ENCODE data around the gene CD84. TPM values are rescaled to one million over a fixed set of nuclear protein-coding genes. Genes with fewer than 3 reads are reported as not detected.

CD84 gene
- polyA plus RNA-seq, 1 donor (not counting 4 experiments of a cell fraction or from before 2014, with no cell fraction given): not detected

GRCh38 chr1:160608941-160609340 is 29.6 kb upstream of the CD84 start:
- DNase-seq (ENCODE audit: low read depth, low spot score): no peak
- Histone ChIP-seq H3K9ac (ENCODE audit: control insufficient read depth, extremely low read depth, insufficient read depth, low read length) (no peak overlapping the region), H3K4me2 (ENCODE audit: control insufficient read depth, extremely low read depth, insufficient read depth, low read depth, low read length) (no peak overlapping the region), H3K79me2 (ENCODE audit: control insufficient read depth, insufficient read depth, low read length) (no peaks in the 10 kb centered on the region), H3K27ac (ENCODE audit: control insufficient read depth, insufficient read depth, low read length) (no peak overlapping the region), H3K4me3 (ENCODE audit: control insufficient read depth in 2 of 3, extremely low read depth in 1 of 3, insufficient read depth in 2 of 3, low read depth in 1 of 3, low read length in 3 of 3) (no peak overlapping the region), H3K27me3 (ENCODE audit: control insufficient read depth, extremely low read depth, insufficient read depth, low read length) (peaks cover 19% of the 10 kb centered on the region), H3K4me1 (ENCODE audit: control insufficient read depth, extremely low read depth, insufficient read depth, low read length) (no peaks in the 10 kb centered on the region), H3K9me1 (ENCODE audit: control insufficient read depth, extremely low read depth, insufficient read depth, low read length) (no peaks in the 10 kb centered on the region), H3K36me3 (ENCODE audit: control insufficient read depth in 2 of 2, extremely low read depth in 1 of 2, insufficient read depth in 2 of 2, low read length in 2 of 2) (no peaks in the 10 kb centered on the region), H4K20me1 (ENCODE audit: control insufficient read depth, extremely low read depth, insufficient read depth, low read length) (no peaks in the 10 kb centered on the region), H2AFZ (ENCODE audit: control insufficient read depth, low read length) (no peak overlapping the region), H3K9me3 (ENCODE audit: control insufficient read depth, low read depth, low read length) (no peaks in the 10 kb centered on the region)
- TF ChIP-seq EZH2 (IDR thresholded peaks at IDR 0.05; ENCODE audit: low read length): no peak
- TF ChIP-seq, protein P1, sequence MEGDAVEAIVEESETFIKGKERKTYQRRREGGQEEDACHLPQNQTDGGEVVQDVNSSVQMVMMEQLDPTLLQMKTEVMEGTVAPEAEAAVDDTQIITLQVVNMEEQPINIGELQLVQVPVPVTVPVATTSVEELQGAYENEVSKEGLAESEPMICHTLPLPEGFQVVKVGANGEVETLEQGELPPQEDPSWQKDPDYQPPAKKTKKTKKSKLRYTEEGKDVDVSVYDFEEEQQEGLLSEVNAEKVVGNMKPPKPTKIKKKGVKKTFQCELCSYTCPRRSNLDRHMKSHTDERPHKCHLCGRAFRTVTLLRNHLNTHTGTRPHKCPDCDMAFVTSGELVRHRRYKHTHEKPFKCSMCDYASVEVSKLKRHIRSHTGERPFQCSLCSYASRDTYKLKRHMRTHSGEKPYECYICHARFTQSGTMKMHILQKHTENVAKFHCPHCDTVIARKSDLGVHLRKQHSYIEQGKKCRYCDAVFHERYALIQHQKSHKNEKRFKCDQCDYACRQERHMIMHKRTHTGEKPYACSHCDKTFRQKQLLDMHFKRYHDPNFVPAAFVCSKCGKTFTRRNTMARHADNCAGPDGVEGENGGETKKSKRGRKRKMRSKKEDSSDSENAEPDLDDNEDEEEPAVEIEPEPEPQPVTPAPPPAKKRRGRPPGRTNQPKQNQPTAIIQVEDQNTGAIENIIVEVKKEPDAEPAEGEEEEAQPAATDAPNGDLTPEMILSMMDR (optimal IDR thresholded peaks at IDR 0.05 in 1 of 3, IDR thresholded peaks at IDR 0.05 in 1 of 3, conservative IDR thresholded peaks at IDR 0.05 in 1 of 3; ENCODE audit: extremely low read depth in 1 of 3, insufficient read depth in 2 of 3, low read length in 3 of 3): no peak
- FAIRE-seq: no peak
- dilution Hi-C loops (cut with MboI; ENCODE audit: extremely low pct_ligation_motif_present, low sequenced_read_pairs): loop anchor here (25.0 kb wide), 1 partner anchor 172 kb away; no protein-coding TSS in a partner anchor

DNA sequence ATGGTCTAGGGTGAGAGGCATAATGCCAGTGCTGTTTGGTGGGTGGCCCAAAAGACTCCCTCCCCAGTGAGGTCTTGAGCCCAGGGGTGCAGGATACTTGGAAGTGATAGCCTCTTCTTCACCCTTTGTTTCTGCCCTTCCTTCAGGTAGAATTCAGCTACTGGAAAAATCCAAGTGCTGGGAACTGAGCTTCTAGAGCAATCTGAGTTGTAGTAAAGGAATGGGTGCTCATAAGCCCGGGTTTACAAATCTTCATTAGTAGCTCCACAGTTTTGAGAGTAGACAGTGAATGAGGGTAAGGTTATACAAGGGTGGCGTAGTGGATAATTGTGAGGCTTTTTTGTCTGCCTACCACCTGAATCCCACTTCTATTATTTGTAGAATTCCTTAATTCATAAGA is 29.2 kb upstream of the CD84 start:
- Histone ChIP-seq H3K27ac (ENCODE audit: control insufficient read depth, insufficient read depth, low read length) (no peak overlapping the region), H3K79me2 (ENCODE audit: control insufficient read depth, insufficient read depth, low read length) (no peaks in the 10 kb centered on the region), H3K27me3 (ENCODE audit: control insufficient read depth, extremely low read depth, insufficient read depth, low read length) (peaks cover 19% of the 10 kb centered on the region), H2AFZ (ENCODE audit: control insufficient read depth, low read length) (no peak overlapping the region), H4K20me1 (ENCODE audit: control insufficient read depth, extremely low read depth, insufficient read depth, low read length) (no peaks in the 10 kb centered on the region), H3K4me3 (ENCODE audit: control insufficient read depth in 2 of 3, extremely low read depth in 1 of 3, insufficient read depth in 2 of 3, low read depth in 1 of 3, low read length in 3 of 3) (no peak overlapping the region), H3K4me1 (ENCODE audit: control insufficient read depth, extremely low read depth, insufficient read depth, low read length) (no peaks in the 10 kb centered on the region), H3K9me3 (ENCODE audit: control insufficient read depth, low read depth, low read length) (no peaks in the 10 kb centered on the region), H3K9ac (ENCODE audit: control insufficient read depth, extremely low read depth, insufficient read depth, low read length) (no peak overlapping the region), H3K36me3 (ENCODE audit: control insufficient read depth in 2 of 2, extremely low read depth in 1 of 2, insufficient read depth in 2 of 2, low read length in 2 of 2) (no peaks in the 10 kb centered on the region), H3K4me2 (ENCODE audit: control insufficient read depth, extremely low read depth, insufficient read depth, low read depth, low read length) (no peak overlapping the region), H3K9me1 (ENCODE audit: control insufficient read depth, extremely low read depth, insufficient read depth, low read length) (no peaks in the 10 kb centered on the region)
- no peak for TF ChIP-seq EZH2 (IDR thresholded peaks at IDR 0.05; ENCODE audit: low read length)
- TF ChIP-seq, protein P1 (optimal IDR thresholded peaks at IDR 0.05 in 1 of 3, IDR thresholded peaks at IDR 0.05 in 1 of 3, conservative IDR thresholded peaks at IDR 0.05 in 1 of 3; ENCODE audit: extremely low read depth in 1 of 3, insufficient read depth in 2 of 3, low read length in 3 of 3): no peak
- FAIRE-seq (no peak), DNase-seq (ENCODE audit: low read depth, low spot score) (no peak)
- dilution Hi-C loops (cut with MboI; ENCODE audit: extremely low pct_ligation_motif_present, low sequenced_read_pairs): loop anchor here (25.0 kb wide), 1 partner anchor 171 kb away; no protein-coding TSS in a partner anchor
